HepG2 (cell line): ENCODE data around the gene HSD11B2. TPM values are rescaled to one million over a fixed set of nuclear protein-coding genes. Genes with fewer than 3 reads are reported as not detected.

Source experiments
- ATF7 ChIP-seq, 2 experiments: fragments of 450-650 bp in 1 of 2; sonication (generic) in 1 of 2; formaldehyde crosslinking in 1 of 2; IDR thresholded peaks; 2 replicates each; pipeline versions ENCODE4 v1.4.0 to v1.6.1; 2016 to 2020; ENCODE audit warnings: antibody characterized with exemption in 1 of 2, mild to moderate bottlenecking in 1 of 2, missing genetic modification reagents in 1 of 2
- CREM ChIP-seq, 2 experiments: sonication (generic) in 1 of 2; formaldehyde crosslinking in 1 of 2; IDR thresholded peaks; 2 replicates each; pipeline versions ENCODE4 v1.4.0 to v1.6.1; 2016 to 2020; ENCODE audit warnings: antibody characterized with exemption in 1 of 2, mild to moderate bottlenecking in 1 of 2, missing genetic modification reagents in 1 of 2
- ERF ChIP-seq: IDR thresholded peaks from 2 replicates; pipeline ENCODE4 v1.6.1; 2018; ENCODE audit warnings: missing biosample characterization, missing genetic modification reagents
- HDAC6 ChIP-seq: fragments of 200-600 bp; sonication (generic); IDR thresholded peaks from 2 replicates; pipeline ENCODE4 v1.7.0; 2017; ENCODE audit warnings: mild to moderate bottlenecking, antibody characterized with exemption, low read length, low read depth
- HOXA7 ChIP-seq: sonication (generic); formaldehyde crosslinking; IDR thresholded peaks from 2 replicates; pipeline ENCODE4 v1.8.1; 2022; ENCODE audit warnings: mild to moderate bottlenecking, missing genetic modification reagents, moderate library complexity
- MED8 ChIP-seq: sonication (generic); formaldehyde crosslinking; IDR thresholded peaks from 2 replicates; pipeline ENCODE4 v1.8.1; 2023; ENCODE audit warnings: mild to moderate bottlenecking, missing genetic modification reagents; ENCODE audit not compliant: insufficient replicate concordance
- NFYC ChIP-seq: IDR thresholded peaks from 2 replicates; pipeline ENCODE4 v1.6.1; 2016; ENCODE audit warnings: missing genetic modification reagents, missing compliant biosample characterization
- REXO4 ChIP-seq: sonication (generic); formaldehyde crosslinking; IDR thresholded peaks from 2 replicates; pipeline ENCODE4 v1.8.0; 2022; ENCODE audit warnings: missing genetic modification reagents, mild to moderate bottlenecking, borderline replicate concordance
- RFX3 ChIP-seq: IDR thresholded peaks from 2 replicates; pipeline ENCODE4 v1.6.1; 2016; ENCODE audit warnings: missing biosample characterization, missing genetic modification reagents
- SOX6 ChIP-seq, 2 experiments: fragments of 450-650 bp in 1 of 2; sonication (generic) in 1 of 2; formaldehyde crosslinking in 1 of 2; IDR thresholded peaks; 2 replicates each; pipeline versions ENCODE4 v1.4.0 to v1.6.1; 2017 to 2020; ENCODE audit warnings: antibody characterized with exemption in 1 of 2, mild to moderate bottlenecking in 1 of 2, missing genetic modification reagents in 1 of 2
- SP4 ChIP-seq: sonication (generic); formaldehyde crosslinking; IDR thresholded peaks from 2 replicates; pipeline ENCODE4 v1.8.1; 2023; ENCODE audit warnings: mild to moderate bottlenecking, missing genetic modification reagents
- ZNF124 ChIP-seq: sonication (generic); formaldehyde crosslinking; IDR thresholded peaks from 2 replicates; pipeline ENCODE4 v1.4.0; 2020; ENCODE audit warnings: missing genetic modification reagents
- ZNF207 ChIP-seq: fragments of 450-650 bp; IDR thresholded peaks from 2 replicates; pipeline ENCODE4 v1.6.1; 2016; ENCODE audit warnings: antibody characterized with exemption, borderline replicate concordance
- ZNF230 ChIP-seq: sonication (generic); formaldehyde crosslinking; IDR thresholded peaks from 2 replicates; pipeline ENCODE4 v1.4.0; 2020; ENCODE audit warnings: mild to moderate bottlenecking, missing genetic modification reagents
- ZNF253 ChIP-seq: sonication (generic); formaldehyde crosslinking; IDR thresholded peaks from 2 replicates; pipeline ENCODE4 v1.8.0; 2022; ENCODE audit warnings: mild to moderate bottlenecking, missing genetic modification reagents, borderline replicate concordance
- ZNF256 ChIP-seq: sonication (generic); formaldehyde crosslinking; conservative IDR thresholded peaks from 2 replicates; pipeline ENCODE4 v1.4.0; 2020; ENCODE audit warnings: missing genetic modification reagents
- ZNF720 ChIP-seq: sonication (generic); formaldehyde crosslinking; IDR thresholded peaks from 2 replicates; pipeline ENCODE4 v1.4.0; 2020; ENCODE audit warnings: missing genetic modification reagents
- ZNF83 ChIP-seq: sonication (generic); formaldehyde crosslinking; IDR thresholded peaks from 2 replicates; pipeline ENCODE4 v1.4.0; 2020; ENCODE audit warnings: missing genetic modification reagents, mild to moderate bottlenecking, borderline replicate concordance
- ZSCAN30 ChIP-seq: sonication (generic); formaldehyde crosslinking; IDR thresholded peaks from 2 replicates; pipeline ENCODE4 v1.5.0; 2020; ENCODE audit warnings: mild to moderate bottlenecking, missing genetic modification reagents
- polyA plus RNA-seq, 8 experiments: library from polyadenylated mRNA; depleted of rRNA in 3 of 8; stranded (reverse) in 7 of 8; unstranded in 1 of 8; fragments of >200 nt; fragmentation: Illumina TruSeq in 4 of 8; extraction: Trizol in 4 of 8; gene quantifications; 2 replicates each; pipeline versions ENCODE4 v1.2.1 to v1.2.3, GENCODE V29; 2011 to 2016; ENCODE audit warnings: low read depth in 4 of 8, missing spikeins in 1 of 8, mixed read lengths in 1 of 8; ENCODE audit not compliant: insufficient read depth in 1 of 8
- total RNA-seq, 5 experiments: library from RNA; depleted of rRNA; stranded (reverse); fragments of >200 nt; fragmentation: Illumina TruSeq; extraction: Trizol; gene quantifications; 2 replicates each; pipeline ENCODE4 v1.2.3, GENCODE V29; 2016; ENCODE audit warnings: low read depth in 1 of 5
- TF ChIP-seq, protein P1 (sequence below), 2 experiments: sonication (generic) in 1 of 2; formaldehyde crosslinking in 1 of 2; IDR thresholded peaks; 2 replicates each; pipeline versions ENCODE4 v1.4.0 to v1.6.1; 2016 to 2020; ENCODE audit warnings: borderline replicate concordance in 1 of 2, low read depth in 1 of 2, mild to moderate bottlenecking in 1 of 2, missing genetic modification reagents in 1 of 2
- TF ChIP-seq, protein P2 (sequence below): sonication (generic); formaldehyde crosslinking; IDR thresholded peaks from 2 replicates; pipeline ENCODE4 v1.5.0; 2020; ENCODE audit warnings: missing genetic modification reagents
- TF ChIP-seq, protein P3 (sequence below): sonication (generic); formaldehyde crosslinking; IDR thresholded peaks from 2 replicates; pipeline ENCODE4 v1.5.0; 2020; ENCODE audit warnings: missing genetic modification reagents

HSD11B2 gene
- total and polyA plus RNA-seq, 2 of the 13 experiments (the other 11 are each of a cell fraction or from before 2014, with no cell fraction given) = 8.9 to 13.6 TPM

DNA sequence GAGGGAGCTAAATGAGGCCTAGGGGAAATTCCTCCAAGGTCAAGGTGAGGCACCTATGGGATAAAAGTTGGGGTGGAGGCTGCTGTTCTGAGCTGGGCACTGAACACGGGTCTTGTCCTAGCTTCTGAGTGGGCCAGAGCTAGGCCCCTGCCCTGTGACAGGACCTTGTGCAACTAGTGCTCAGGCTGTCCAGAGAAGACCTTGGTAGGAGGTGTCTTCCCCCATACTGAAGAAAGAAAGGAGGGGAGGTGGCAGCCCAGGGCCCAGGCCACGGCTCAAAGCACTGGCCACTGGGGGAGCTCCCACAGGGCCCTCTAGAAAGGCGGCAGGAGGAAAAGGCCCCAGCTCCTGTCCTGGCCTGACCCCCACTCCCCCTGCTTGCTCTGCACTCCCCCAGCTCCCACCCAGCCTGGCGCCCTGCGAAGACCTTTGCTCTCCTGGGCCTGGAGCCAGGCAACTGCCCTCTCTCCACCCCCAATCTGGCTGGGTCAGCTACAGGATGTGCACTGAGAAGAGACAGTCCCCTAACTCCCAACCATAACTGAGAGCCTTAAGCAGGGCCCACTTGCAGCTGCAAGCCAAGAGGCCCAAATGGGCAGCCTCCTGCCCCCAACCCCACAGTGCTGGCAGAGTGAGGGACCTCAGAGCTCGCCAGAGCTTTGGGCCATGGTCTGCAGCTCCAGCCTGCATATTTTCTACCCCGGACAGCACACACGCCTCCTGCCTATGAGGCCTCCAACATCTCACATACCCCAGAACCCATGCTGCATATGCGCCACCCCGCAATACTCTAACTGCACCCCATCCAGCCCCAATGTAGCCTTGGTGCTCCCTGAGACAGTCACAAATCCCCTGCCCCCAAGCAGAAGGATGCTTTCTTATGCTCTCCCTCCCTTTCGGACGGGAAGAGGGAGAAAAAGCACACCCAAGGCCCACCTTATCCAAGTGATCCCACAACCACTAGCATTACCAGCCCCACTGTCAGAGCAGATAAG lies 15.3 kb downstream of the HSD11B2 start (continued):
- TF ChIP-seq MED8 (CRISPR knock-in tag) (peak; percentile 74), ZNF83 (CRISPR knock-in tag) (no peak), ZNF230 (no peak), ZNF253 (CRISPR knock-in tag) (no peak), ZNF124 (CRISPR knock-in tag) (no peak), HOXA7 (CRISPR knock-in tag) (no peak), ZNF256 (CRISPR knock-in tag) (no peak), ZNF720 (no peak), HDAC6 (no peak), REXO4 (CRISPR knock-in tag) (no peak), ATF7 (IDR thresholded peaks at IDR 0.05) (no peak), ATF7 (CRISPR knock-in tag; IDR thresholded peaks at IDR 0.05) (no peak), CREM (IDR thresholded peaks at IDR 0.05) (peak; percentile 54; the same call in 1 of the 2 replicates), CREM (CRISPR knock-in tag; IDR thresholded peaks at IDR 0.05) (no peak), ZSCAN30 (no peak), SP4 (CRISPR knock-in tag) (0 out of 2 replicates have a peak, but pooled peaks have one; percentile 34), ERF (CRISPR knock-in tag) (0 out of 2 replicates have a peak, but pooled peaks have one; percentile 34), RFX3 (CRISPR knock-in tag) (no peak), NFYC (CRISPR knock-in tag) (no peak), ZNF207 (no peak), SOX6 (IDR thresholded peaks at IDR 0.05) (no peak), SOX6 (CRISPR knock-in tag; IDR thresholded peaks at IDR 0.05) (peak; percentile 87)
- TF ChIP-seq, protein P1, sequence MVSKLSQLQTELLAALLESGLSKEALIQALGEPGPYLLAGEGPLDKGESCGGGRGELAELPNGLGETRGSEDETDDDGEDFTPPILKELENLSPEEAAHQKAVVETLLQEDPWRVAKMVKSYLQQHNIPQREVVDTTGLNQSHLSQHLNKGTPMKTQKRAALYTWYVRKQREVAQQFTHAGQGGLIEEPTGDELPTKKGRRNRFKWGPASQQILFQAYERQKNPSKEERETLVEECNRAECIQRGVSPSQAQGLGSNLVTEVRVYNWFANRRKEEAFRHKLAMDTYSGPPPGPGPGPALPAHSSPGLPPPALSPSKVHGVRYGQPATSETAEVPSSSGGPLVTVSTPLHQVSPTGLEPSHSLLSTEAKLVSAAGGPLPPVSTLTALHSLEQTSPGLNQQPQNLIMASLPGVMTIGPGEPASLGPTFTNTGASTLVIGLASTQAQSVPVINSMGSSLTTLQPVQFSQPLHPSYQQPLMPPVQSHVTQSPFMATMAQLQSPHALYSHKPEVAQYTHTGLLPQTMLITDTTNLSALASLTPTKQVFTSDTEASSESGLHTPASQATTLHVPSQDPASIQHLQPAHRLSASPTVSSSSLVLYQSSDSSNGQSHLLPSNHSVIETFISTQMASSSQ (IDR thresholded peaks at IDR 0.05; ENCODE audit: low read depth) = no peak
- TF ChIP-seq, protein P1 (CRISPR knock-in tag; IDR thresholded peaks at IDR 0.05; ENCODE audit: borderline replicate concordance) = peak; percentile 60; the same call in 1 of the 2 replicates
- TF ChIP-seq, protein P2, sequence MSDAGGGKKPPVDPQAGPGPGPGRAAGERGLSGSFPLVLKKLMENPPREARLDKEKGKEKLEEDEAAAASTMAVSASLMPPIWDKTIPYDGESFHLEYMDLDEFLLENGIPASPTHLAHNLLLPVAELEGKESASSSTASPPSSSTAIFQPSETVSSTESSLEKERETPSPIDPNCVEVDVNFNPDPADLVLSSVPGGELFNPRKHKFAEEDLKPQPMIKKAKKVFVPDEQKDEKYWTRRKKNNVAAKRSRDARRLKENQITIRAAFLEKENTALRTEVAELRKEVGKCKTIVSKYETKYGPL (CRISPR knock-in tag) = no peak
- TF ChIP-seq, protein P3, sequence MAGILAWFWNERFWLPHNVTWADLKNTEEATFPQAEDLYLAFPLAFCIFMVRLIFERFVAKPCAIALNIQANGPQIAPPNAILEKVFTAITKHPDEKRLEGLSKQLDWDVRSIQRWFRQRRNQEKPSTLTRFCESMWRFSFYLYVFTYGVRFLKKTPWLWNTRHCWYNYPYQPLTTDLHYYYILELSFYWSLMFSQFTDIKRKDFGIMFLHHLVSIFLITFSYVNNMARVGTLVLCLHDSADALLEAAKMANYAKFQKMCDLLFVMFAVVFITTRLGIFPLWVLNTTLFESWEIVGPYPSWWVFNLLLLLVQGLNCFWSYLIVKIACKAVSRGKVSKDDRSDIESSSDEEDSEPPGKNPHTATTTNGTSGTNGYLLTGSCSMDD (CRISPR knock-in tag) = no peak
